Measurements from ENCODE around the gene OSBPL7. TPM values are rescaled to one million over a fixed set of nuclear protein-coding genes. Genes with fewer than 3 reads are reported as not detected.

OSBPL7 gene
- total RNA-seq, 1 donor from 2014 or later = 25.1 TPM

DNA sequence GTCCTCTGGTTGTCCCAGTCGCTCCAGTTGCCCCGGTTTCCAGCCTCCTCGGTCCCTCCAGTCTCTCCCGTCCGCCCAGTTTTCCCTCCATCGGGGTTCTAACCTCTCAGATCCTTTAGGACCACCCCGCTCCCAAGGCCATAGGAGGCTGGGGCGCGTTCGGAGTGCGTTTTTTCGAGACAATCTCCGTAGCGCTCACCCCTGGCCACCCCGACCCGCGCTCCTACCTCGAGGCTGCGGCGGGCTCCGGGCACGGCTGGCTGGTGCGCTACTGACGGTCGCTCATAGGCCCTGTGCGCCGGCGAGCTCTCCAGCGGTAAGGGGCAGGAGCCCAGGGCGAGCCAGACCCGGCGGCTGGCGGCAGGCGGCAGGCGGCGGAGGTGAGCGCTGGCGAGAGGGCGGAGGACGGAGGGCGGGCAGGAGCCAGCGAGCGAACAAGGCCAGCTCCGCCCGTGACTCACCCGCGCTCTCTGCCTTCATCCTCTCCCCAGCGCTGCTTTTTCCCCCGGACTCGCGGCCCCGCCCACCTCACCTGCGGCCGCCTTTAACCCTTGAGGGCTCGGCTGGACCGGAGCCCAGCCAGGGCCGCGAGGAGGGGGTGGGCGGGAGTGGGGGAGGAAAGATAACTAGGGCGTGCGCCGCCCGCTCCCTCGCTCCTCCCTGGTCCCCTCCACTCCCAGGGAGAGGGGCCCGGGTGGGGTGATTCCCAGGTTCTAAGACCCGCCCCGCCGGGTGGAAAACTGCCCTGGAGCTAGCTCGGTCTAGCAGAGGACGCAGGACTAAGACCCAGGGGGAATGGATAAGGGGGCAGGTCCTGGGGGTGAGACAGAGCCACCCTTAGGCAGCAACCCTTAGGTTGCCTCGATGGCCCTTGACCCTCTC, 29.3 kb upstream of the OSBPL7 start, which contains the start of gene SP6:
Gene SP6 (minus strand): TSS at position 472 of the 882 bp plus-strand sequence. CDS start 2,734 bp downstream, outside the sequence.
- Mint-ChIP-seq H3K4me1 (peaks cover 76% of the 10 kb centered on the region), H3K27ac (peak within 1 kb of the TSS; percentile 74), H3K9me3 (no peaks in the 10 kb centered on the region), H3K36me3 (no peaks in the 10 kb centered on the region), H3K4me3 (peak within 1 kb of the TSS; percentile 84), H3K27me3 (ENCODE audit: low read depth) (peaks cover 44% of the 10 kb centered on the region)
- TF ChIP-seq, protein P1, sequence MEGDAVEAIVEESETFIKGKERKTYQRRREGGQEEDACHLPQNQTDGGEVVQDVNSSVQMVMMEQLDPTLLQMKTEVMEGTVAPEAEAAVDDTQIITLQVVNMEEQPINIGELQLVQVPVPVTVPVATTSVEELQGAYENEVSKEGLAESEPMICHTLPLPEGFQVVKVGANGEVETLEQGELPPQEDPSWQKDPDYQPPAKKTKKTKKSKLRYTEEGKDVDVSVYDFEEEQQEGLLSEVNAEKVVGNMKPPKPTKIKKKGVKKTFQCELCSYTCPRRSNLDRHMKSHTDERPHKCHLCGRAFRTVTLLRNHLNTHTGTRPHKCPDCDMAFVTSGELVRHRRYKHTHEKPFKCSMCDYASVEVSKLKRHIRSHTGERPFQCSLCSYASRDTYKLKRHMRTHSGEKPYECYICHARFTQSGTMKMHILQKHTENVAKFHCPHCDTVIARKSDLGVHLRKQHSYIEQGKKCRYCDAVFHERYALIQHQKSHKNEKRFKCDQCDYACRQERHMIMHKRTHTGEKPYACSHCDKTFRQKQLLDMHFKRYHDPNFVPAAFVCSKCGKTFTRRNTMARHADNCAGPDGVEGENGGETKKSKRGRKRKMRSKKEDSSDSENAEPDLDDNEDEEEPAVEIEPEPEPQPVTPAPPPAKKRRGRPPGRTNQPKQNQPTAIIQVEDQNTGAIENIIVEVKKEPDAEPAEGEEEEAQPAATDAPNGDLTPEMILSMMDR (IDR thresholded peaks at IDR 0.05; ENCODE audit: unreplicated experiment) = no peak
- peak; percentile 50 to 75 for DNase-seq (ENCODE audit: low spot score in 2 of 2, unreplicated experiment in 2 of 2)

DNA sequence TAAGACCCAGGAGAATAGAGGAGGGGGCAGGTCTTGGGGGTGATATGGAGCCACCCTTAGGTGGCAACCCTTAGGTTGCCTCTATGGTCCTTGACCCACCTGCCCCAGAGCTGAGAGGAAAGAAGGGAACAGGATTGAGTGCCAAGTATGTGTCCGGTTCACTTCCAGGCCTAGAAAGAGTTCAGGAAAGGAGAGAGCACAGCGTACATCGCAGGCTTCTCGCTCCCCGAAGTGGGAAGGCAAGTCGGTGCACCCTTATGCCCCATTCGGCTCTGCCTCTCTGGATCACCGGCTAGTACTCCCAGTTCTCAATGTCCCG, 28.7 kb upstream of the OSBPL7 start:
- TF ChIP-seq, protein P1 (IDR thresholded peaks at IDR 0.05; ENCODE audit: unreplicated experiment) = no peak
- Mint-ChIP-seq H3K27ac (peak overlapping the region; percentile 67), H3K36me3 (no peaks in the 10 kb centered on the region), H3K9me3 (no peaks in the 10 kb centered on the region), H3K27me3 (ENCODE audit: low read depth) (peaks cover 38% of the 10 kb centered on the region), H3K4me1 (peaks cover 76% of the 10 kb centered on the region), H3K4me3 (peak overlapping the region; percentile 84)
- DNase-seq (ENCODE audit: low spot score in 2 of 2, unreplicated experiment in 2 of 2) = no peak

DNA sequence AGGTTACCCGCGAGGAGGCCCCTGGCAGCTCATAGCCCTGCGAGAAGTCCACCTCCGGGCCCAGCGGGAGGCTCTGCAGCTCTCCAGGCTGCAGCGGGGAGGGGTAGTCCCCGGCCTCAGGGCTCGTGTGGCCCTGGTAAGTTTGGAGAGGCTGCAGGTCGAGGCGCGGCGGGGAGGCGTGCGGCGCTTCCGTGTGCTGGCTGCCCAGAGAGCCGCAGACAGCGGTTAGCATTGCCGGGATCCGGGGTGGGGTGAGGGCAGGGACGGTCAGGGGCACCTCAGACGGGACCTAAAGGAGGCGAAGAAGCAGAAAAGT, 26.6 kb upstream of the OSBPL7 start:
- no peaks in the 10 kb centered on the region for H3K9me3 Mint-ChIP-seq
- TF ChIP-seq, protein P1 (IDR thresholded peaks at IDR 0.05; ENCODE audit: unreplicated experiment) = no peak
- peaks cover 83% of the 10 kb centered on the region for H3K4me1 Mint-ChIP-seq
- H3K4me3 Mint-ChIP-seq = peak overlapping the region; percentile 84
- DNase-seq (ENCODE audit: low spot score in 2 of 2, unreplicated experiment in 2 of 2) = no peak
- H3K36me3 Mint-ChIP-seq = no peaks in the 10 kb centered on the region
- no peak overlapping the region for H3K27ac Mint-ChIP-seq
- H3K27me3 Mint-ChIP-seq (ENCODE audit: low read depth) = peaks cover 17% of the 10 kb centered on the region

DNA sequence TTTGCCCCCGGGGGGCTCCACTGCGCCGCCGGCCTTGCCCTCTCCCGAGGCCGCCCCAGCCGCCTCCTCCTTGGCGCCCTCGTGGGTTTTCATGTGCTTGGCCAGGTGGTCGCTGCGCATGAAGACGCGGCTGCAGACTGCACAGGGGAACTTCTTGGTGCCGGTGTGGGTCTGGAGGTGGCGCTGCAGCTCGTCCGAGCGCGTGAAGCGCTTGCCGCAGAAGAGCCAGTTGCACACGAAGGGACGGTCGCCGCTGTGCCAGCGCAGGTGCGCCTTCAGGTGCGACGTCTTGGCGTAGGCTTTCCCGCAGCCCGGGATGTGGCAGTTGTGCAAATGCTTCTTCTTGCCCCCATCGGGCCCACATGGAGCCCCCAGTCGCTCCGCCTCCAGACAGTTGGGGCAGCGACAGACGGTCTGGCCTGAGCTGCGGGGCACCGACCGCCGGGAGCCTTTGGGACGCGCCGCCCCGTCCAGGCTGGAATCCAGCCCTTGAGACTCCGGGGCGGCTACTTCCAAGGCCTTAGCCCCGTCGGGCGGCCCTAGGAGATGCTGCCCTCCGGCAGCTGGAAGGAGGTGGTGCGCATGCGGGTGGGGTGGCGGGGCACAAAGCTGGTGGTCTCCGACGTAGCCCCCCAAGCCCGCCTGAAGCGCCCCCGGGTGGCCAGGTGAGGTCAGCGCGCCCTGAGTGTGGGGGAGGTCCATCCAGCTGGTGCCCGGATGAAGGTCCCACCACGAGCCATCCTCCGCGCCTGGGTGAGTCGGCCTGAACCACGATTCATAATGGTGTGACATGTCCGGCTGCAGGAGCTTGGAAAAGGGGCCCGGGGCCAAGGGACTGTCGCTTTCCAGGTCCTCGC, 26.0 kb upstream of the OSBPL7 start:
- H3K9me3 Mint-ChIP-seq = no peaks in the 10 kb centered on the region
- peaks cover 85% of the 10 kb centered on the region for H3K4me1 Mint-ChIP-seq
- TF ChIP-seq, protein P1 (IDR thresholded peaks at IDR 0.05; ENCODE audit: unreplicated experiment) = peak; percentile 30
- H3K36me3 Mint-ChIP-seq = no peaks in the 10 kb centered on the region
- no peak for DNase-seq (ENCODE audit: low spot score in 2 of 2, unreplicated experiment in 2 of 2)
- peaks cover 11% of the 10 kb centered on the region for H3K27me3 Mint-ChIP-seq (ENCODE audit: low read depth)
- peak overlapping the region; percentile 84 for H3K4me3 Mint-ChIP-seq
- no peak overlapping the region for H3K27ac Mint-ChIP-seq

DNA sequence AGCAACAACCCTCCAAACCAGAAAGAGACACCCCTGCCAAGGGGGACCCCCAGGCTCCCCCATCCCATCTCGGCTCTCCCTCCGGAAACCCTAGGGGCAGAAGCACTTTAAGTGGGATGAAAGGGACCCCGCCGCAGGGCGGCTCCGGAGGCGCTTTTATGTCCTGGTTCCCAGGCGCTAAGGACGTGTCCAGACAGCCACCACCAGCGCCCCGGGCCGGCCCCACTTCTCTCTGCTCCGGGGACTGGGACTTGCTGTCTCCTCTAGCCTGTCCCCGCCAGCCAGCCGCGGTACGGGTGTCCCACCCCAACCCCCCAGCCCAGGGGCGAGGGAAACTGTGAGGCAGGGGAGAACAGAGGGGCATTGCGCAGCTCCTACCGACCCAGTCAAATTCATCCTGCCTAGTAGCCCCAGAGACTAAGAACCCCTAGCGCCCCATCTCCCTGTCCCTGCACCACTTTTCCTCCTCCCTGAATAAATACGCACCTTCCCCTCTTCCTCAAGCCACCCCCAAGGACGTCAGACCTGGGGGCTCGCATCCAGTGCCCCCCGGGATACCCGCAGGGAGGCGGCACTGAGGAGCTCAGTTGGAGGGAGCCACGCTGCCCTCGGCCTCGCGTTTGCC, 25.2 kb upstream of the OSBPL7 start:
- Mint-ChIP-seq H3K9me3 (no peaks in the 10 kb centered on the region), H3K36me3 (no peaks in the 10 kb centered on the region), H3K4me1 (peaks cover 82% of the 10 kb centered on the region), H3K27me3 (ENCODE audit: low read depth) (peaks cover 4% of the 10 kb centered on the region), H3K4me3 (peak overlapping the region; percentile 60), H3K27ac (peak overlapping the region; percentile 6)
- TF ChIP-seq, protein P1 (IDR thresholded peaks at IDR 0.05; ENCODE audit: unreplicated experiment) = no peak
- no peak for DNase-seq (ENCODE audit: low spot score in 2 of 2, unreplicated experiment in 2 of 2)
